GM12872 (cell line): ENCODE data around the gene BOLA1.

Experiments
- TF ChIP-seq, protein P1 (sequence below): IDR thresholded peaks from 3 replicates; pipeline ENCODE4 v1.5.1; 2011; ENCODE audit warnings: low read depth, mild to moderate bottlenecking, low read length, moderate library complexity; ENCODE audit not compliant: insufficient read depth

Gene BOLA1

DNA sequence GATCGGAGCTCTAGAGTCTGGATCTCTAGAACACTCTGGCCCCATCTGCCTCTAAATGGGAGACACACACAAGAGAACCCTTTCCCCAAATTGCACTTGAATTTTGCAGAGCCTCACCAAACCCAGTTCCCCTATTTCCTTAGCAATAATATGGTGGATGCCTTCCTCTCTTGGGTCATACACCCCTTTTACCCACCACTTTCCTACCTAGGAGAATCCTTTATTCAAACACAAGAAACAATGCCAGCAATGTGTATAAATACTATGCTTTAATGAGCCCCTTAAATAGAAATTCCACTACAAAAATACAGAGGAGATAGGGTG is 29.0 kb downstream of the BOLA1 start:
- TF ChIP-seq, protein P1, sequence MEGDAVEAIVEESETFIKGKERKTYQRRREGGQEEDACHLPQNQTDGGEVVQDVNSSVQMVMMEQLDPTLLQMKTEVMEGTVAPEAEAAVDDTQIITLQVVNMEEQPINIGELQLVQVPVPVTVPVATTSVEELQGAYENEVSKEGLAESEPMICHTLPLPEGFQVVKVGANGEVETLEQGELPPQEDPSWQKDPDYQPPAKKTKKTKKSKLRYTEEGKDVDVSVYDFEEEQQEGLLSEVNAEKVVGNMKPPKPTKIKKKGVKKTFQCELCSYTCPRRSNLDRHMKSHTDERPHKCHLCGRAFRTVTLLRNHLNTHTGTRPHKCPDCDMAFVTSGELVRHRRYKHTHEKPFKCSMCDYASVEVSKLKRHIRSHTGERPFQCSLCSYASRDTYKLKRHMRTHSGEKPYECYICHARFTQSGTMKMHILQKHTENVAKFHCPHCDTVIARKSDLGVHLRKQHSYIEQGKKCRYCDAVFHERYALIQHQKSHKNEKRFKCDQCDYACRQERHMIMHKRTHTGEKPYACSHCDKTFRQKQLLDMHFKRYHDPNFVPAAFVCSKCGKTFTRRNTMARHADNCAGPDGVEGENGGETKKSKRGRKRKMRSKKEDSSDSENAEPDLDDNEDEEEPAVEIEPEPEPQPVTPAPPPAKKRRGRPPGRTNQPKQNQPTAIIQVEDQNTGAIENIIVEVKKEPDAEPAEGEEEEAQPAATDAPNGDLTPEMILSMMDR = no peak

DNA sequence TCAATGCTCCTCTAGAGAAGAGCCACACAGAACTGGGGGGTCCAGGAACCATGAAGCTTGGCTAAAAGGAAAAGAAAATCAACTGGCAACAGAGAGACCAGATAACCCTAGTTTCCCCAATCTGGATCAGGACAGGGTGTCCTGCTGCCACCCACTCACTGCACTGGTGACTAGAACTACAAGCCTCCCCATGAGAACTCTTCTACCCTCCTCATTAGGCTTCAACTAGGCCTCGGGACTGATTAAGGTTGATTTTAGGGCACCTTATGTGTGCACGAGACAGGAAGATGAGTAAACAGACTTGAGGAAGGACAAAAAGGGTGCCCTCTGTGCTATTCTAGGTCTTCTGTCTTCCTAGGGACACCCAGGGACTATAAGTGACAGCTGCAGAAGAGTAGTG is 30.5 kb downstream of the BOLA1 start:
- TF ChIP-seq, protein P1 = no peak

DNA sequence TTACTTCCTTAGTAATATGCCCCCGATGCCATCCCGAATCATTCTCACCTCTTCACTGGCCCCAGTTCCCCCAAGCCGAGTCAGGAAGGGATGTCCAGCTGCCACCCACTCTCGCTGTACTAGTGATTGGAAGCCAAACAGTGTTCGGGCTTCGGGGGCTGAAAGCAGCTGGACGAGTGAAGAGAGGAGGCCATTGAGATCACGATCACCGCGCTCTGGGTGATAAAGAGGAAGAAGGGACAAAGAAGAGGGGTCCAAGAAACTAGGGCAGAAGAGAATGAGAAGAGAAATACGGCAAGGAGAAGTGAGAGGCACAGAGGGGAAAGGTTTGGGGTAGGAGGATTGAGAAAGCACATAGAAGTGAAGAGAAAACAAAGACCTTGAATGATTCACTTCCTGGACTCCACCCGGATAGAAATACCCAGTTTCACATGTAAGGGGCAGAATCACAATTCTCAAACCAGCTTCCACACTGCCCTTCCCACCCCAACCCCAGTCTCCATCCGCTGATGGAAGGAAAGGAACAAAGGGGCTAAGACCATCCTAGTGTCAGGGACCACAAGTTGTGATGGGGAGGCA is 31.9 kb downstream of the BOLA1 start:
- TF ChIP-seq, protein P1 = no peak

DNA sequence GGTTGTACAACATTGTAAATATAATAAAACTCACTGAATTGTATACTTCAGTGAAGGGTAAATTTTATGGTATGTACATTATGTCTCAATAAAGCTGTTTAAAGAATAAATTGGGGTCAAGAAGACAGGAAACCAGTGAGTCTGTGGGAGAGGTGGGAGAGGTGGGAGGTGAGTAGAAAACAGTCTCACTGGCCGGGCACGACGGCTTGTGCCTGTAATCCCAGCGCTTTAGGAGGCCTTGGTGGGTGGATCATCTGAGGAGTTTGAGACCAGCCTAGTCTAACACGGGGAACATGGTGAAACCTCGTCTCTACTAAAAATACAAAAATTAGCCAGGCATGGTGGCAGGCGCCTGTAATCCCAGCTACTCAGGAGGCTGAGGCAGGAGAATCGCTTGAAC is 33.1 kb downstream of the BOLA1 start:
- TF ChIP-seq, protein P1 = no peak

DNA sequence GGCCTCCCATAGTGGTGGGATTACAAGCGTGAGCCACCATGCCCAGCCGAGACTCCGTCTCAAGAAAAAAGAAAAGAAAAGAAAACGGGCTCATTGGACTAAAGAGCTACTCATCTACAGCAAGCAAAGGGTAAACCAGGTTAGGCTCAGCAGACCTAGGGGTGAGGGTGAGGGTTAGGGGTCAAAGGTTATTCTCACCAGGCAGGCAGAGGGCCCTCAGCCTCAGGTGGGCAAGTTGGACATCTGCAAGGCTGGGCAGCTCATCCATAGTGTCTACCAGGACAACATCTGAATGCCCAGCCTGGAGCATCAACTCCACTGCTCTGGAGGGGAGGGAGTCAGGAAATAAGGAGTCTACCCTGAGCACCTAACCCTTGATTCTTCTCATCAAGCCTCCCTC is 33.8 kb downstream of the BOLA1 start:
- TF ChIP-seq, protein P1 = no peak

DNA sequence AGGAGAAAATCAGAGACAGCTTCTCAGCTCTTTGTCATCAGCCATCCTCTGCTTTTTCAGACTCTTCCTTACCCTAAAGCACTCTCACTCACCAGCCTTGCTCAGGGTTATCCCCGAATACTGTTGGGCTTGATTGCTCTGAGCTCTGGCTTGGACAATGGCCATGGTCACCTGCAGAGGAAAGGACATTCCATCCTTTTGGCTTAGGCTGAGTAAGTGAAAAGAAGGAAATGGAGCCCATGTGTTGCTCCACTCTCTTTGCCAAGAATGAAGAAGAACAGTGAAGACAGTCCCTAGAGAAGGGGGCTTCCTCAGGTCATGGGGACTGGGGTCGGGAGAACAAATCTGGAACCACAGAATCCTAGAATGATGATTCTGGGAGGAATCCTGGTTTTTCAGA is 35.0 kb downstream of the BOLA1 start:
- TF ChIP-seq, protein P1 = no peak

DNA sequence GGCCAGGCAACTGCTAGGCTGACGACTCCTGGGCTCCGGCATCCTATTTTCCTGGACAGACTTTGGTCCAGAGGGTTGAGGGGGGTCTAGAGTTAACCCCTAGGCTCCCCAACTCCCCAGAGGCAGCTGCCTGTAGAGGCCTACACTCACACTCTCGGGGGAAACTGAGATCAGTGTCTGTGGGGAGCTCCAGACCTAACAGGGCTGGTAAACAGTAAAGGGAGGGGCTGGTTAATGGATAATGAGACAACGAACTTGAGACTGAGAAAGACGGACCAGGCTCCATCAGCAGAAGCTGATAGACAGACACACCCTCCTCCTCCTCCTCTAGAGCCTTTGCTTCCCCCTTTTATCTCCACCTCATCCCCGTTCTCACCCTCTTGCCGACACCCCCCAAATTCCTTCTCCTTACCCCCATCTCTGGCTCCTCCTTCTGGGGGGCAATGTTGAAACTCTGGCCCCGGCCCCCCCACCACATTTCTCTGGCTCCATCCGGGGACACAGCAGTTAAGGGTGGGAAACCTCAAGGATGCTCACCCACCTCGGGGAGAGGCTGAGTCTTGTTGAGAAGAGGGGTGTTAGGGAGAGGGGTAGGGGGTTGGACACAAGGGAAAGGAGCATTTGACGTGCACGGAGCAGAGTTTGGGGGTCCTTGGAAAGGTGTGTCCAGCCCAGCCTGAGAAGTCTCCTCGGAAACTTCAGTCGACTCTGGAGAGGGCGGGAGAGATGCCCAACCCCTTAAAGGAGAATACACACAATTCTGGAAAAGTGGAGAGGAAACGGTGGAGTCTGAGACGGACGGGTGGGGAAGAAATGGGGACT is 37.0 kb downstream of the BOLA1 start, which contains the start of gene MTMR11:
Gene MTMR11, minus strand, starts transcription at position 710 of the 822 bp plus-strand sequence. Its CDS starts 232 bp downstream, at position 478.
- TF ChIP-seq, protein P1 = no peak
